ENCODE results near the gene NAV2.

Gene NAV2

GRCh38 chr11:19744130-19744529, 31.5 kb downstream of the NAV2 start:
- no peak for DNase-seq (ENCODE audit: low read depth, low spot score)

GRCh38 chr11:19746086-19746485, 33.4 kb downstream of the NAV2 start:
- no peak for DNase-seq (ENCODE audit: low read depth, low spot score)

GRCh38 chr11:19747634-19748033, 35.0 kb downstream of the NAV2 start:
- DNase-seq (ENCODE audit: low read depth, low spot score), result no peak

- no peak for DNase-seq (ENCODE audit: low read depth, low spot score)
These were observed 38.4 kb downstream of the NAV2 start for GRCh38 chr11:19751055-19751454.

GRCh38 chr11:19753451-19754106, 40.9 kb downstream of the NAV2 start:
- no peak for DNase-seq (ENCODE audit: low read depth, low spot score)

- DNase-seq (ENCODE audit: low read depth, low spot score), result peak; percentile 83
These were observed 44.2 kb downstream of the NAV2 start for GRCh38 chr11:19756675-19757475.

GRCh38 chr11:19759389-19759788, 46.8 kb downstream of the NAV2 start:
- no peak for DNase-seq (ENCODE audit: low read depth, low spot score)

- no peak for DNase-seq (ENCODE audit: low read depth, low spot score)
These were observed 49.6 kb downstream of the NAV2 start for GRCh38 chr11:19762266-19762665.

- DNase-seq (ENCODE audit: low read depth, low spot score), result peak; percentile 52
These were observed 50.7 kb downstream of the NAV2 start for GRCh38 chr11:19763330-19763729.

- peak; percentile 35 for DNase-seq (ENCODE audit: low read depth, low spot score)
These were observed 53.6 kb downstream of the NAV2 start for GRCh38 chr11:19766206-19766605.

- DNase-seq (ENCODE audit: low read depth, low spot score), result no peak
These were observed 54.2 kb downstream of the NAV2 start for GRCh38 chr11:19766810-19767209.

- DNase-seq (ENCODE audit: low read depth, low spot score), result no peak
These were observed 55.1 kb downstream of the NAV2 start for GRCh38 chr11:19767627-19768151.

GRCh38 chr11:19768197-19768596, 55.6 kb downstream of the NAV2 start:
- no peak for DNase-seq (ENCODE audit: low read depth, low spot score)

GRCh38 chr11:19768815-19769214, 56.2 kb downstream of the NAV2 start:
- DNase-seq (ENCODE audit: low read depth, low spot score), result no peak

GRCh38 chr11:19769820-19770219, 57.2 kb downstream of the NAV2 start:
- DNase-seq (ENCODE audit: low read depth, low spot score), result peak; percentile 85

GRCh38 chr11:19770277-19770676, 57.6 kb downstream of the NAV2 start:
- no peak for DNase-seq (ENCODE audit: low read depth, low spot score)

- no peak for DNase-seq (ENCODE audit: low read depth, low spot score)
These were observed 58.8 kb downstream of the NAV2 start for GRCh38 chr11:19771463-19771862.

- DNase-seq (ENCODE audit: low read depth, low spot score), result no peak
These were observed 59.8 kb downstream of the NAV2 start for GRCh38 chr11:19772480-19772879.

- DNase-seq (ENCODE audit: low read depth, low spot score), result no peak
These were observed 61.7 kb downstream of the NAV2 start for GRCh38 chr11:19774329-19774728.

- no peak for DNase-seq (ENCODE audit: low read depth, low spot score)
These were observed 62.4 kb downstream of the NAV2 start for GRCh38 chr11:19774817-19775580.

- no peak for DNase-seq (ENCODE audit: low read depth, low spot score)
These were observed 63.0 kb downstream of the NAV2 start for GRCh38 chr11:19775622-19776021.

- DNase-seq (ENCODE audit: low read depth, low spot score), result peak; percentile 54
These were observed 64.4 kb downstream of the NAV2 start for GRCh38 chr11:19777039-19777376.
